Activated CD4-positive, alpha-beta T cell treated with anti-CD3 and anti-CD28 coated beads, Interleukin-2, amount 50 U/mL, for 48 hours (primary cell): ENCODE data around the gene PRKAR1B.

Experiments used
- DNase-seq, 2 experiments: peaks; one replicate each; pipeline ENCODE4 v3.0.0-alpha.2; 2020

PRKAR1B gene

DNA sequence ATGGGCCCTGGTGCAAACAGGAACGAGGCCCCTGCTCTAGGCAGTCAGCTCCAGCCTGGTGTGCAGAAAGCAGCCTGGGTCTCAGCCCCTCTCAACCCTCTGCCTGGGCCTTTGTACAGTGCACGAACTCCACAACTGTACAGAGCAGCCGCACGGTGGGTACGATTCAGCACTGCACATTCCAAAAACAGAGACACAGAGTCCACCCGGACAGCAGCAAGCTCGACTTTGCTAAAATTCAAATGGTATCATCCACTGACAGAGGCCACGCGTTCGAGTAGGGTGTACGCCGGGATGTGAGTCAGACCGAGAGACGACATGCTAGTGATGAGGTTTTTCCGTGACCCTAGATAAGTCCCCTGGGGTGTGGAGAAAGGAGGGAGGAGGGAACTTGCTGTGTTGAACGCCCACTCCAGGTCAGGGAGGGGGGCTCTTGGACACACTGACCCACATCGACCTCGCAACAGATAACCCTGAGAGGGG, 141.8 kb downstream of the PRKAR1B start:
- DNase-seq = peak; percentile 75 to 83

DNA sequence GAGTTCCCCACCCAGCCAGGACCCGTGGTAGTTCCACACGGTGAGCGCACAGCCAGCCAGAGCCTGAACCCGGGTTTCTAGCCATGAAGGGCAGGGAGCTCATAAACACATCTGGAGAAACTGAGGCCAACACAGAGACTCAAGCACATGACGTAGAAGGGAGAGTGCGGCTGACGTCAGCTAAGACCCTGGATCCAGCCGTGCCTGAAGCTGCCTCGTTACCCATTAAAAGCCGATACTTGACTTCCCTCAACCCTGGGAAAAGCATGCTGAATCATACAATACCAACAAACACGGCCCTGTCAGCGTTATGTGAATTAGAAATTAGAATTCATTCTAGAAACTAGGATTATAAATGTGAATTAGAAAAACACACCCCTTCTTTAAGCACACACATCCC, 142.3 kb downstream of the PRKAR1B start:
- DNase-seq = no peak

DNA sequence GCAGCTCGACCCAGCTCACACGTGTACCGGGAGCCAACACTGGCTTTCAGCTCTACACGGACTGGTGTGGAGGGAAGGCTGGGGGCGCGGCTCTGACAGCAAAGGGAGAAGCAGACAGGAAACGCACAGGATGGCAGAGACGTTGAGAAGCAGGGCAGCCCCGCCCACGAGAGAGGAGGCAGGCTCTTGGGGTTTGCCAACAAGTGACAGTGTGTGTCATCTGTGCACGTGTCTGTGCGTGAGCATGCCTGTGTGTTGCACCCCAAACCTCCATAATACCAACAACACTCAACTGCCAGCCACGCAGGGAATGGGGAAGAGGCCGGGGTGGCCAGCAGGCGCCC, 143.0 kb downstream of the PRKAR1B start:
- DNase-seq = peak; percentile 90 to 94

DNA sequence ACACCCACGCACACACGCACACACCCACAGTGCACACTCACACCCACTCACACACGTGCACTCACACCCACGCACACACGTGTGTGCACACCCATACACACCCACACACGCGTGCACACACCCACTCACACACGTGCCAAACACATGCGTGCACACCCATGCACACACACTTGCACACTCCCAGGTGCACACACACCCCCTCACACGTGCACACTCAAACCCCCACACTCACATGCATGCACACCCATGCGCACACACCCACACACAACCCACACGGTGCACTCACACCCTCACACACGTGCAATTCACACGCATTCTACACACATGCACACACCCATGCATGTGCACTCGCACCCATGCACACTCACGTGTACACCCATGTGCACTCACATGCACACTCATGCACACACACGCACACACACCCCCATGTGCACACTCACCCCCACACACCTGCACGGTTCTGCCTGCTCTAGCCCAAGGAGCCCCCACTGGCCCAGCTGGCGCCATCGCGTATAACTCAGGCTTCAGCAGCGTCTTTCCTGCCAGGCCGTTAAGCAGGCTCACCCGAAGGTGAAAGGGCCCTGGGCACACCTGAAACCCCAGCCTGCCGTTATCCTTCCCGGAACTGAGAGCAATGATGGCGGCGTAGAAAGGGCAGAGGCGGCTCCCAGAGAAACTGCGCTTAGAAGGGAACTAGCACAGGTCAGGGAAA, 143.5 kb downstream of the PRKAR1B start:
- DNase-seq = no peak

DNA sequence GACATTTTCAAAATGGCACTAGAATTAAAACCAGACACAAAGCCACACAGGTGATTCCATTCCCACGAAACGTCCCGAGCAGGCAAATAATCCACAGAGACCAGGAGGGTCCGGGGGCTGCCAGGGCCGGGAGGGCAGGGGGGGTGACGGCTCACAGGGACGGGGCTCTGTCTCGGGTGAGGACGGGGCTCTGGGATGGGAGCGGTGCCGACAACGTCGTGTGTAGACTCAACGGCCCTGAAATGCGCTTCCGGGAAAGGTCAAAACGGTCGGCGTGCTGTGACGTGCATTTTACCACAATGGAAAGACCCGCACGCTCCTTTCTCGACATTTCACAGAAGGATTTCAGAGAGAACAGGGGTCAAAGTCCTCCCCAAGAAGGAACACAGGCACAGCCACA, 144.2 kb downstream of the PRKAR1B start:
- DNase-seq = peak in 1 of 2 experiments; percentile 30

DNA sequence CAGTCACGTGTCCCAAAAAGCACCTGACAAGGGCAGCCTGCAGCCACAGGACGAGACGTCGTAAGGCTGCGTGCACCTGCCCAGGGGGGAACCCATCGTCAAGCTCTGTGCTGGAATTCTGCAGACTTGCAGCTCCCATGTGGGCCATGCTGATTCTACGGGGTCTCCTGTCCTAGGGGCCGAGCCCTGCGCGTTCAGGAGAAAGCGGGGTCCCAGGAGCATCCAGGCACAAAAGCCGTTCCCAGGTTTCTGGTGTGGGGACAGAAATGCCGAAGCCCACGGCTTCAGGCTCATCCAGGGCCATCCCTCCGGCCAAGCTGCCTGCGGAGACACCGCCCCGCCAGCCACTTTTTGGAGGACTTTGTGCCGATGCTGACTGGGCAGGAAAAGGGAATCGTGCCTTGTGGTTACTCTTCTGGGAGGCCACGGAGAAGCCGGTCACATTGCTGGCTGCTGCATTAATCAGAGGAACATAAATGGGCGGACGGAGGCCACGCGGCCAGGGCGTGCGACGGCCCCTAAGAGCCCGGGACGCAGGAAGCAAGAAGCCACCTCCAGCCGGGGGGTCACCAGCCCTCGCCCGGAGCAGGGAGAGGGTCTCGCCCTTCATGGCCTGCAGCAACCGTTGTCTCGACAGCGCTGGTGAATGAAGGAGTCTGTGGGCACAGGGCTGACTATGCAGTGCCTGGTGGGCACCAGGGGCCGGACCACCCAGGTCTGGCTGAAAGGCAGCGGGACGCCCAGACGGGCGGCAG, 144.8 kb downstream of the PRKAR1B start:
- no peak for DNase-seq

DNA sequence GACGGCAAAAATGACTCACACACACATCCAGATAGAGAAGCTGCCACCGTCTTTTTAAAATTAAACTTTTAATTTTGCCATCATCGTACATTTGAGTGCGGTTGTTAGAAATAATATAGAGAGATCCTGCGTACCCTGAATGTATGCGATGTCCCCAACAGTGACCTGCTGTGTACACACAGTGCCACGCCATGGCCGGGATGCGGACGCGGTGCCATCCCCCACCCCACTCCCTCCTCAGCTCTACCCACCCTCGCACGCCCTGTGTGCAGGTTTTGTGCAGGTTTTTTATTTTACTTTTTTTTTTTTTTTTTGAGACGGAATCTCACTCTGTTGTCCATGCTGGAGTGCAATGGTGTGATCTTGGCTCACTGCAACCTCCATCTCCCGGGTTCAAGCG, 148.7 kb downstream of the PRKAR1B start:
- no peak for DNase-seq

DNA sequence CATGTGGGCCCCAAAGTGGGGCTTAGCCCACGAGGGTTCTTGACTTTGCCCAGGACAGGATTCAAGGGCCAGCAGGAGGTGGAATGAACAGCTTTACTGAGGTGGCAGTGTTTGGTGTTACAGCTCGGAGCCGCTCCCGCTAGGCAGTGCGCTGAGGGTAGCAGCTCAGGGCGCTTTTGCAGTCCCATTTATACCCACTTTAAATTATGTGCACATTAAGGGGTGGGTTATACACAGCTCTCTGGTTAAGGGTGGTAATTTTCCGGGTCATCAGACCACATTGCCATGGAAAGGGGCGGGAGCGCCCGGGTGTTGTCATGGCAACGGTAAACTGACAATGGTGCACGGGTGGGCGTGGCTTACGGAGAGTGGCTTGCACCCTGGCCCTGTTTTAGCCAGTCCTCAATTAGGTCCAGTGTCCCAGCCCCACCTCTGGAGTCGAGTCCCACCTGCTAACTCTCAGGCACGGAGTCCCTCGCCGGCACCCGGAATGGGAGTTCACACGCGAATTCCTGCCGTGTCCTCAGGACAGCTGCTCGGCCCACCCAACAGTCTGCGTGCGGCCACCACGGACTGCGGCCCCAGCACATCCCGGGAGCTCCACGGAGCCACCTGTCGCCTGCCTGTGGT, 149.2 kb downstream of the PRKAR1B start:
- DNase-seq = no peak

DNA sequence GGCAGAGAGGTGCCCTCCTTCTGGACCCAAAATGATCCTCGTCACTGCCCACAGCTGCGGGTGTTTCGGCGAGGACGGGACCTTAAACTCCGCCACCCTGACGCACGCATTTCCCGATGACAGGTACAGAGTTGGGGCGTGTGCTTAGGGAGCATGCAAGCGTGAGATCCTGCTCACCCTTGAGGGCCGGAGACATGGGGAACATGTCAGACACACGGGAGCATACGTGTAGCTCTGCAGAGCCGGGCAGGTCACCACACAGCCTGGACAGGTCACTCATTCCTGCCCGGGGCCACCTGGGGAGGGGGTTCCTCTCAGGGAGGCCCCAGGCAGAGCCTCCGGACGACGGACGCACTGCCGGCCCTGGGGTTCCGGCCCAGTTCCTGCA, 149.8 kb downstream of the PRKAR1B start:
- no peak for DNase-seq

DNA sequence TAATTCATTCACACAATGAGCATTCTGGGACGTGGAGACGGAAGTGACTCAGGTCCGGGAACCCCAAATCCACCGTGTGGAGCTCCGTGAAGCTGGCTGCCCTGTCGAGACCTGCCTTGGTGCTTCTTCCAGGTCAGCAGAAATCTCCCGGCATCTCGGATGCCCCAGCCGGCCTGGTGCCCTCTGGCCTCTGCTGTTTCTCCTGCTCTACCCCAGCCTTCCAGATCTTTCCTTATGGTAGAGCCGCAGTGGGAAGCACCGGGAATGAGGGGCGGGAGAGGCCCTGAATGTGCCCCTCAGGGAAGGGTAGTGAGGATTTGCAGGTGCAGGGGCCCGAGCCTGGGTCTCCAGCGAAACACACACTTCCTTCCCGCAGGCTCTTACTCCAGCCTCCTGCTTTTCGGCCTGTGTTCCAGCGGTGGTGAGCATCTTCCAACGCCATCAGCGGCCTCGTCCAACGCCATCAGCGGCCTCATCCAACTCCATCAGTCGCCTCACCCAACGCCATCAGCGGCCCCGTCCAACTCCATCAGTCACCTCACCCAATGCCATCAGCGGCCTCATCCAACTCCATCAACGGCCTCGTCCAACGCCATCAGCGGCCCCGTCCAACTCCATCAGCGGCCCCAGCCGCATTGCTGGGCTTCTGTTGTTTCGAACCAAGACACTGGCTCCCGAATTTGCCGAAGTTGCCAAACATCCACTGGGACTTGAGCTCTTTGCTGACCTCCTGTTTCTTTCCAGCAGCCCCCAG, 150.4 kb downstream of the PRKAR1B start:
- no peak for DNase-seq

DNA sequence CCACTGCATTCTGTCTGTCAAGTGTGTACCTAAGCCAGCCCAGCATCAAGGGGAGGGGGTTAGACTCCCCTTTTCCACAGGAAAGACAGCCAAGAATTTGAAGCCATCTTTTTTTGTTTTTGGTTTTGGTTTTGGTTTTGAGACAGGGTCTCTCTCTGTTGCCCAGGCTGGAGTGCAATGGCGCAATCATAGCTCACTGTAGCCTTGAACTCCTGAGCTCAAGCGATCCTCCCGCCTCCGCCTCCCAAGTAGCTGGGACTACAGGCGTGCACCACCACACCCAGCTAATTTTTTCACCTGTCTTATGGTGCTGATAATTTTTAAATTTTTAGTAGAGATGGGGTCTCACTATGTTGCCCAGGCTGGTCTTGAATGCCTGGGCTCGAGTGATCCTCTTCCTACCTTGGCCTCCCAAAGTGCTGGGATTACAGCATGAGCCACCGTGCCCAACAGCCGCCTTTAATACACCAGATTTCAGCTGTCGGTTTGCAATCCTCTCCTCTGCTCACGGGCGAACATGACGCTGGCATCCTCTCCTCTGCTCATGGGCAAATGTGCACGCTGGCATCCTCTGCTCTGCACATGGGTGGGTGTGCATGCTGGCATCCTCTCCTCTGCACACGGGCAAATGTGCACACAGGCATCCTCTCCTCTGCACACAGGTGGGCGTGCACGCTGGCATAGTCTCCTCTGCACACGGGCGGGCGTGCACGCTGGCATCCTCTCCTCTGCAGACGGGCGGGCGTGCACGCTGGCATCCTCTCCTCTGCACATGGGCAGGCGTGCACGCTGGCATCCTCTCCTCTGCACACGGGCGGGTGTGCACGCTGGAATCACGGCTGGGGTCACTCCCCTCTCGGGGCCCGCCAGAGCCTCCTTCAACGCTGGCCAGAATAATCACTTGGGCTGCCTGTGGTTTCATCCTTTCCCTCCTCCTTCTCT, 151.4 kb downstream of the PRKAR1B start:
- no peak for DNase-seq

DNA sequence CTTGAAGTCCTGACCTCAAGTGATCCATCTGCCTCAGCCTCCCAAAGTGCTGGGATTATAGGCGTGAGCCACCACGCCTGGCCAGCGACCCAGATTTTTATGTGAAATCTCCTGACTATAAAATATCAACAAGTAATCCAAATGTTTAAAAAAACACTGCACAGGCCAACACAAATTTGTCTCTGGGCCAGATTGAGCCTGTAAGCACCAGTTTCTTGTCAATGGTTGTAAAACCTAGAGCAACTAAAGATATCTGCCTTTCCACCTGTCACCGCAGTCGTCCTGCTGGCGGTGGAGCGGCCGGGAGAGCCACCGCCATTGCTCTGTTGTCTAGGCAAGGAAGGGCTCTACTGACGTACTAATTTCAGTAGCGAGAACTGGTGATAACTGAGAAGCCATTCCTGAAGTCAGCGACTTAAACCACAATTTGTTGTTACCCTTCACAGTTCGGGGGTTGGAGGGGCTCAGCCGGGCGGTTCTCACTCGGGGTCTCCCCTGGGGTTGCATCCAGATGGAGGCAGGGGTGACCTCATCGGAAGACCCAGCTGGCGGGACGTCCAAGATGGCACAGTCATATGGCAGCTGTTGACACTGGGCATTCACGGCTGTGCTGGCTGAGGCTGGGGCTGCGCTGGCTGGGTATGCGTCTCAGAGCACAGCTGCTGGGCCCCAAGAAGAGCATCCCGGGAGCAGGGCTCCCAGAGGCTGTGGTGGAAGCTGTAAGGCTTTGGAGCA, 152.3 kb downstream of the PRKAR1B start:
- DNase-seq = no peak

DNA sequence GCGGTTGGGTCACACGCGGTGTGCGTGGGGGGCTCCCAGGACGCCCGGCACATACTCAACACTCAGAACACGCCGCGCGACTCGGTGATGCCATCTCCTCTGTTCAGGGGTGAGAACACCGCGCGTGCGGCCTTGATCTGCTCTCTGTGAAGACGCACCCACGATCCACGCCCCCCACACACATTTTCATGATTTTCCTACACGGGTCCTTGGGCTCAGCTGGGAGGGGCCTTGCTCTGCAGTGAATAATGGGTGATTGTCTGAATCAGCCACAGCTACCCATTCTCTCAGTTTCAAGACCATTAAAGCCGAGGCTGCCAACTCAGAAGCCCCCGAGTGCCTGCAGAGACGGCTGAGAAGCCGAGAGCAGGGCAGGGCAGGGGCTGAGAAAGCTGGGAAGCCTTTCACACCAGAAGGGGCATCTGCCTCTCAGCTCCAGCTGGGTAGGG, 153.1 kb downstream of the PRKAR1B start:
- DNase-seq = no peak

DNA sequence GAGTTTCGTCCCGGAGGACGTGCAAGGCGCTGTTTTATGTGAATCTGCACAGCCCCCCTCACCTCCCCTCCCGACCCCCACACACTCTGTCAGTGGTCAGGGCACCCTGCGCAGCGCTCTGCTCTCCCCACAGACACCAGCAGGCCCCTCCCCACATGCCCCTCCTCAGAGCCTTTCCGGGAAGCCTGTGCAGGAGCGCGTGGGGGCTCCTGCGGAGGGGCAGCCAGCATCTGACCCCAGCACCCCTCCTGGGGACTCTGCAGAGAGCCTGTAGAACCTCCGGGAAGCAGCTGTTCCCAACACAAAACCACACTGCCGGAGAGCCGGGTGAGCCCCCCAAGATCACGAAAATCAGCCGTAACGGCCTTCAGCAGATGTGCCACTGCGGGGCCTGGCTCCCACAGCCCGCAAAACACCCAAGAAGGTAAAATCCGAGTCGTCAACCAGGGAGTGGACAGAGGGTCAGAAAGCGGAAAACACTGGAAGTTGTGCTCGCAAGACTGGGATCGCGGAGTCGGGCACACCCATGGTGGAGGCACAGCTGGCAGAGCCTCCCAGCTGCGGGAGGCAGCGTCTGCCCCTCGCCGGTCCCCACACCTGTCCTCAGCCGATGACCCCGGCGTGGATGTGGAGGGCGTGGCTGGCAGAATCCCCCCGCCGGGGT, 153.7 kb downstream of the PRKAR1B start:
- DNase-seq = no peak

DNA sequence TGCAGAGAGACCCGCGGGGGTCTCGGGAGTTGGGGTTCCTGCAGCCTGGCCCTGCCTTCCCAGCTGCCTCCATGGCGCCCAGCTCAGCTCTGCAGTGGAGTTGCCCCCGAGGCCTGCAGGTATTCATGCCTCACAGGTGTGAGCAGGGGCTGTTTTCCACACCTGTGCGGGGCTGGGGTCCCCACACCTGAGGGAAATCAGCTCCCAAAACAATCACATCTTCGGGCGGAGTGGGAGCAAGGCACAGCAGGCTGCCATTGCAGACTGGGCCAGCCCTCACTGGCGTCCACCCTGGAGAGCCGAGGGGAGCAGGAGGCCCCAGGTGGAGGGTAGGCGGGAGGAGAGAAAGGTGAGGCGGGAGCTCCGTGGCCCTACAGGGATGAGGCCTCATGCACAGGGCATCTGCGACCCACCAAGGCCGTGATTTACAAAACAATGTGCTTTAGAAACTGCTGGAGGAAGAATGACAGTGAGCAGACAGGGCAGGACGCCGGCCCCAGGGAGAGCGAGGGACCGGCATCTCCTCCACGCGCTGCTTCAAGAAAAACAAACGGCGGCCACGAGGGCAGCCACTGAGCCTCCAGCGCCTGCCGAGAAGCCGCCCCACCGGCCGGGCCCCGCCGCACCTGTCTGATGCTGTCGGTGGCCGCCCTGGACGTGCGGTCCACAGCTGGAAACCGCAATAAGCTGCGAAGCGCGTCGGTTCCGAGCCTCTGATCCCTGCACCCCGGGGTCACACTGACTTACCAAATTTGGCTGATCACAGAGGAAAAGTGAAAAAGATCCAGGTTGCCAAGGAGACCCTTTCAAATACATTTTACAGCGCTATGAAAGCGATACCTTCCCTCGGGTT, 154.4 kb downstream of the PRKAR1B start:
- no peak for DNase-seq

DNA sequence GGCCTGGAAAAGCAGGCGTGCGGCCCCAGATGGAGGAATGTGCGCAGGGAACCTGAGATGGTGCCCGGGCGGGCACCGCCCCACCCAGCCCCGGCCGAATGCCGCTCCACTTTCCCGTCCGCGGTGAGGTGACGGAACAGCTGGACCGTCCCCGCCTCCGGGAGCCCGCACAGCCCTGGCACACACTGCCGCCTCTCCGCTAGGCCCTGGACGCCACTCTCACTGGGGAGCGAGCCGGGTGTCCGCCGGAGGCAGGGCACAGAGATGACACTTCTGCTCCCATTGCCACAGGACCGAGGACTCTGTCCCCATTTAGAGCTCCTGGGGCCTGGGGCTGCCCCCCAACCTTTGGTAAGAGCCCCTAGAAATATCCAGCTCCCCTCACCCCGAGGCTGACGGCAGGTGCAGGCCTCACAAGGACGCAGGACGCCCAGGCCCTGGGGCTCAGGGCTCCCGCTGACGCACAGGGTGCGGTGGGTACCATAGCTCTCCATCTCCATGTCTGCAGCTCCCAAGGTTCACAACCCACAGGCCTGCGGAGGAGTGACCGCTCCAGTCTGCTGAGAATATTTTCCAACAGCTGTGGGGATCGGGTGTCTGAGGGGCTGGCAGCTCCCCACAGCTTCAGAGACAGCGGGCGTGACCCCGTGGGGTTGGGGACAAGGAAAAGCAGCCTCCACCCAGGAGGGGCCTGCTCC, 155.2 kb downstream of the PRKAR1B start:
- DNase-seq = no peak

DNA sequence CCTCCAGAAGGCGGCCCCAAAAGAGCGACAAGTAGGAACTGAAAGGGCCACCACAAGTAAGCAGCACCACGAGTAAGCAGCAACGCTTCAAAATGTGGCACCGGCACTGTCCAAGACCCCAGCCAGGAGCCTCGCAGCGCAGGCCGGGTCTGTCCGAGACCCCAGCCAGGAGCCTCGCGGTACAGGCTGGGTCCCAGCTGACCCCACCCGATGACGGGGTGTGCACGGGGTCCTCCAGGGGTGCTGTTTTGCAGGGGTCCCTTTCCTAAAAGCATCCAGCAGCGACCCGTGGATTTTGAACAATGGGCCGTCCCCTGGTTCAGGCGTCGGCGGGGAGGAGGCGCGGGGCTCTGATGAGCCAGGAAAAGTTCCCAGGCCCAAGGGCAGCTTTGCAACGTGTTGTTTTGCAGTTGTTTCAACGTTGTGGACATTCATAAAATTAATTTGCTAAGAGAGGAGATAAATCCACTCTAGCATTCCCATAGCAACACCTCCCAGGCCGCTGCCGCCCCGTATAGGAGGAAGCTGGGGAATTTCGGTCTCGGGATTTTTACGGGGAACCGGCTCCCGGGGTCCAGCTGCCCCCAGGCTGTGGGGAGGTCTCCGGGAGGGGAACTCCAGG, 155.9 kb downstream of the PRKAR1B start:
- DNase-seq = no peak

DNA sequence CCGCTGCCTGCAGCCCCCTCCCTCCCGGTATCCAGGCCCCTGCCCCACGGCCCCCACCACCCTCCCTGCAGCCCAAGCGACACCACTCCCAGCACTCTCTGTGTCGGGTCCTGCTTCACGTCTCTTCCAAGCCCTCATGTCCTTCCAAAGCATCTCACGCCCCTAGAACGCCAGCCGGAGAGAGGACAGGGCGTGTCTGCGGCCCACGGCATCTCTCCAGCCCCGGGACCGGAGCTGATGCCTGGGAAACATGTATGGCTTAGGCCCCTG, 156.3 kb downstream of the PRKAR1B start:
- no peak for DNase-seq
